SK-N-SH (cell line): ENCODE measurements around the gene ARID5A.

Experiments
- CHD2 ChIP-seq: fragments of 150-350 bp; IDR thresholded peaks from 2 replicates; pipeline ENCODE4 v1.6.1; 2018; ENCODE audit warnings: low read length; ENCODE audit not compliant: partially characterized antibody
- CTCF ChIP-seq: fragments of 200-600 bp; sonication (generic); IDR thresholded peaks from 2 replicates; pipeline ENCODE4 v1.6.1; 2017; ENCODE audit warnings: antibody characterized with exemption, mild to moderate bottlenecking, moderate library complexity
- EZH2phosphoT487 ChIP-seq: fragments of 200-600 bp; sonication (generic); IDR thresholded peaks from 2 replicates; pipeline ENCODE4 v1.6.1; 2017; ENCODE audit warnings: low read depth, mixed run types, mild to moderate bottlenecking, antibody characterized with exemption, moderate library complexity, borderline replicate concordance
- FOXM1 ChIP-seq: IDR thresholded peaks from 2 replicates; pipeline ENCODE4 v1.4.0; 2012; ENCODE audit warnings: low read depth, mild to moderate bottlenecking
- IRF3 ChIP-seq: fragments of 150-350 bp; IDR thresholded peaks from 2 replicates; pipeline ENCODE4 v1.6.1; 2016; ENCODE audit warnings: mild to moderate bottlenecking, low read depth, low read length
- JUND ChIP-seq: IDR thresholded peaks from 2 replicates; pipeline ENCODE4 v1.4.0; 2012
- POLR2AphosphoS5 ChIP-seq: IDR thresholded peaks from 2 replicates; pipeline ENCODE4 v1.6.1; 2012; ENCODE audit warnings: low read depth, low read length
- RAD21 ChIP-seq: IDR thresholded peaks from 2 replicates; pipeline ENCODE4 v1.6.1; 2012; ENCODE audit warnings: mild to moderate bottlenecking, low read length
- USF1 ChIP-seq: IDR thresholded peaks from 2 replicates; pipeline ENCODE4 v1.4.0; 2012; ENCODE audit warnings: low read depth, borderline replicate concordance

GRCh38 chr2:96505231-96505889 lies 31.2 kb upstream of the ARID5A start, which contains the start of gene NEURL3:
- TF ChIP-seq CTCF (no peak), POLR2AphosphoS5 (no peak), IRF3 (no peak), EZH2phosphoT487 (no peak), CHD2 (no peak), FOXM1 (no peak), JUND (no peak), USF1 (no peak; the same call in 1 of the 2 replicates), RAD21 (no peak)
